Sigmoid colon (tissue), 7 donors: ENCODE results near the gene EIF3D. TPM values are rescaled to one million over a fixed set of nuclear protein-coding genes. Genes with fewer than 3 reads are reported as not detected.
A peak's percentile ranks its signal among the peaks of the same experiment; 100 is the strongest.

Experiments used
- DNase-seq: peaks from one replicate; pipeline ENCODE4 v3.0.0-alpha.2; 2019
- H3K27ac ChIP-seq, 4 donors: fragments of 200-600 bp; sonication (generic); one replicate each; pipeline ENCODE4 v1.5.1; 2016 to 2019; ENCODE audit warnings: mild to moderate bottlenecking in 1 of 4
- H3K27me3 ChIP-seq, 3 donors: fragments of 200-600 bp; sonication (generic); one replicate each; pipeline ENCODE4 v1.5.1; 2019; ENCODE audit warnings: mild to moderate bottlenecking in 1 of 3
- H3K36me3 ChIP-seq, 4 donors: fragments of 200-600 bp; sonication (generic); one replicate each; pipeline ENCODE4 v1.5.1; 2016 to 2019
- H3K4me1 ChIP-seq, 4 donors: fragments of 200-600 bp; sonication (generic); one replicate each; pipeline ENCODE4 v1.5.1; 2017 to 2019
- H3K4me3 ChIP-seq, 4 donors: fragments of 200-600 bp; sonication (generic); one replicate each; pipeline ENCODE4 v1.5.1; 2017 to 2019; ENCODE audit warnings: mild to moderate bottlenecking in 2 of 4, moderate library complexity in 1 of 4
- H3K9me3 ChIP-seq, 4 donors: fragments of 200-600 bp in 3 of 4; sonication (generic) in 3 of 4; one replicate each; pipeline versions ENCODE4 v1.5.1 to v1.6.1; 2013 to 2019
- EP300 ChIP-seq, 4 donors: sonication (generic); formaldehyde crosslinking; IDR thresholded peaks; one replicate each; pipeline ENCODE4 v1.6.1; 2017; ENCODE audit warnings: antibody characterized with exemption in 4 of 4
- POLR2A ChIP-seq, 2 donors: fragments of 450-650 bp; IDR thresholded peaks; one replicate each; pipeline ENCODE4 v1.6.1; 2016; ENCODE audit warnings: antibody characterized with exemption in 2 of 2, mild to moderate bottlenecking in 2 of 2, moderate library complexity in 2 of 2
- POLR2AphosphoS5 ChIP-seq, 4 donors: sonication (generic); formaldehyde crosslinking; IDR thresholded peaks; one replicate each; pipeline ENCODE4 v1.6.1; 2017; ENCODE audit warnings: antibody characterized with exemption in 4 of 4
- WGBS, 2 donors: extraction: QIAGEN DNeasy Blood & Tissue Kit; methylation state at CpG; one replicate each; pipeline ENCODE4 v1.1.7; 2013; 5-methylcytosine and 5-hydroxymethylcytosine counted together
- intact Hi-C: fragments of 100-400 bp; cut with DNase I; formaldehyde crosslinking; loops from one replicate; pipeline ENCODE4 v1.15.1; 2023
- polyA plus RNA-seq, 3 donors: library from polyadenylated mRNA; stranded (reverse); fragments of 200-250 nt; gene quantifications; one replicate each; pipeline ENCODE4 v1.2.3, GENCODE V29; 2013
- total RNA-seq, 4 donors: library from RNA; depleted of rRNA; stranded (reverse); fragments of >200 nt; gene quantifications; one replicate each; pipeline ENCODE4 v1.1.0, GENCODE V29; 2016
- TF ChIP-seq, protein P1 (sequence below), 4 experiments: fragments of 450-650 bp in 3 of 4; fragments of 200-600 bp in 1 of 4; IDR thresholded peaks; one replicate each; pipeline ENCODE4 v1.5.1; 2016 to 2019; ENCODE audit warnings: antibody characterized with exemption in 4 of 4, mild to moderate bottlenecking in 3 of 4, moderate library complexity in 2 of 4
- donor health status: healthy with polysubstance abuse.
- donor health status: Bipolar disorder and iron deficiency.
- donor health status: healthy.

EIF3D gene
- total RNA-seq: 100 to 1,000 TPM; 260 to 376 (median 290) TPM
- polyA plus RNA-seq: 100 to 1,000 TPM; 130 to 221 (median 197) TPM

DNA sequence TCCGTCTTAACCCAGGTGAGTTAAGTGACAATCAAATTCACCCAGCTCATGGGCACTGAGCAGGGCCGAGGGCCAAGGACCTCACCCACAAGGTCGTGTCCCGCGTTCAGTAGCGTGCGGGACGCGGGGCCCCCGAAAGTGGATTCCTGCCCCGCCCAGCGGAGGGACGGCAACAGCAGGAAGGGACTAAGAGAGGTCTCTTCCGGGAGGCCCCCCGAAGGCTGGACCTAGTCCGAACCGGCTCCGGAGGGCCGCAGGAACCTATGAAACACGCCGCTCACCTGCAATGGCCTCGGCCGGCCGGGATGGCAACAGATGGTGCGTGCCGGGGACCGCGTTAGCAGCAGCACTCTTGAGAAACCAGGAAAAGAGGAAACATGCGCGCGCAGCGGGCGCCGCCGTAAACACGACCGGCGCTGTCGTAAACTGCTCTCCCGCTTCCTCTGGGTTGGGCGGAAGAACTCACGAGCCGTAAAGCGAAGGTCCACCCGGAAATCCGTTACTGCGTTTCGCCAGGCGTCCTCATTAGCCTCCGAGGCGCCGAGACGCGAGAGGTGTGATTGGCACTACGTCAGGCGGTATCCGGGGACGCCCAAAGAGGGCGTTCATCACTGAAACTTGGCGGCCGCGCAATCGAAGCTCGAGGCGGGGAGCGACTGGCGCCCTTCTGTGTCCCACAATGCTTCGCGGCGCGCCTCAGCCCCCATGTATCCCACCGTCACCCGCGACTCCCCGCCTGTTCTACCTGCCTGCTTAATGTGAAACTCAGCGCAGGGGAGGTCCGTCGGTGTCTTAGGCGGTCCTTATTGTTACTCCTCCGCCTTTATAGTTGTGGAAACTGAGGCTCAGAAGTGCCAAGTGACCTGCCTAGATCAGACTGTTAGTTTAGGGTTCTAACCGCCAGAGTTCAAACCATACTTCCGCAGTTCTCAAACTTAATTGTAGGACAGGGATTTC is at the start of gene EIF3D:
Gene EIF3D, minus strand, starts transcription at position 372 of the 957 bp plus-strand sequence. CDS start 3,045 bp downstream, outside the sequence.
- DNase-seq: peak; percentile 99
- Histone ChIP-seq H3K27ac (peak within 1 kb of the TSS; percentile 87 to 92 (median 90)), H3K27me3 (no peaks in the 10 kb centered on the region), H3K4me3 (peak within 1 kb of the TSS; percentile 55 to 72 (median 64)), H3K9me3 (no peaks in the 10 kb centered on the region), H3K36me3 (peaks cover 18 to 36% (median 21%) of the 10 kb centered on the region in 4 donors), H3K4me1 (peaks cover 0 to 19% (median 15%) of the 10 kb centered on the region in 4 donors)
- peak; percentile 29 to 39 for TF ChIP-seq POLR2A (IDR thresholded peaks at IDR 0.05)
- TF ChIP-seq, protein P1, sequence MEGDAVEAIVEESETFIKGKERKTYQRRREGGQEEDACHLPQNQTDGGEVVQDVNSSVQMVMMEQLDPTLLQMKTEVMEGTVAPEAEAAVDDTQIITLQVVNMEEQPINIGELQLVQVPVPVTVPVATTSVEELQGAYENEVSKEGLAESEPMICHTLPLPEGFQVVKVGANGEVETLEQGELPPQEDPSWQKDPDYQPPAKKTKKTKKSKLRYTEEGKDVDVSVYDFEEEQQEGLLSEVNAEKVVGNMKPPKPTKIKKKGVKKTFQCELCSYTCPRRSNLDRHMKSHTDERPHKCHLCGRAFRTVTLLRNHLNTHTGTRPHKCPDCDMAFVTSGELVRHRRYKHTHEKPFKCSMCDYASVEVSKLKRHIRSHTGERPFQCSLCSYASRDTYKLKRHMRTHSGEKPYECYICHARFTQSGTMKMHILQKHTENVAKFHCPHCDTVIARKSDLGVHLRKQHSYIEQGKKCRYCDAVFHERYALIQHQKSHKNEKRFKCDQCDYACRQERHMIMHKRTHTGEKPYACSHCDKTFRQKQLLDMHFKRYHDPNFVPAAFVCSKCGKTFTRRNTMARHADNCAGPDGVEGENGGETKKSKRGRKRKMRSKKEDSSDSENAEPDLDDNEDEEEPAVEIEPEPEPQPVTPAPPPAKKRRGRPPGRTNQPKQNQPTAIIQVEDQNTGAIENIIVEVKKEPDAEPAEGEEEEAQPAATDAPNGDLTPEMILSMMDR (IDR thresholded peaks at IDR 0.05): no peak
- peak in 1 of 4 donors; percentile 59 for TF ChIP-seq EP300 (IDR thresholded peaks at IDR 0.05)
- TF ChIP-seq POLR2AphosphoS5 (IDR thresholded peaks at IDR 0.05): peak; percentile 74 to 93 (median 86)
- intact Hi-C loops: loop anchor here (5.0 kb wide), 1 partner anchor 248 kb away; the partner anchor contains the start of gene IFT27
- WGBS, 2 donors: 0% methylated on average over 82 of the region's 82 CpGs

- H3K36me3 ChIP-seq: no peaks in the 10 kb centered on the region
- TF ChIP-seq EP300 (IDR thresholded peaks at IDR 0.05) (no peak), POLR2AphosphoS5 (IDR thresholded peaks at IDR 0.05) (no peak), POLR2A (IDR thresholded peaks at IDR 0.05) (no peak)
- TF ChIP-seq, protein P1 (IDR thresholded peaks at IDR 0.05): no peak
- intact Hi-C loops: no loop called here
- 50 to 77% methylated on average over 7 of the region's 7 CpGs for WGBS, 2 donors
- H3K27ac ChIP-seq: no peak overlapping the region
- H3K27me3 ChIP-seq: no peaks in the 10 kb centered on the region
- no peak for DNase-seq
- peaks cover 0 to 4% (median 0%) of the 10 kb centered on the region in 4 donors for H3K4me1 ChIP-seq
- no peaks in the 10 kb centered on the region for H3K9me3 ChIP-seq
- H3K4me3 ChIP-seq: no peak overlapping the region
These were observed 49.7 kb upstream of the EIF3D start for GRCh38 chr22:36578619-36579018.

- TF ChIP-seq, protein P1 (IDR thresholded peaks at IDR 0.05): no peak
- no peak for TF ChIP-seq POLR2AphosphoS5 (IDR thresholded peaks at IDR 0.05)
- no peak for TF ChIP-seq POLR2A (IDR thresholded peaks at IDR 0.05)
- TF ChIP-seq EP300 (IDR thresholded peaks at IDR 0.05): no peak
- 82% methylated on average over 13 of the region's 13 CpGs for WGBS, 2 donors
- Histone ChIP-seq H3K27ac (no peak overlapping the region), H3K36me3 (no peaks in the 10 kb centered on the region), H3K4me3 (no peak overlapping the region), H3K27me3 (no peaks in the 10 kb centered on the region), H3K9me3 (no peaks in the 10 kb centered on the region), H3K4me1 (peaks cover 0 to 4% (median 0%) of the 10 kb centered on the region in 4 donors)
- intact Hi-C loops: no loop called here
- DNase-seq: no peak
These were observed 48.1 kb upstream of the EIF3D start for GRCh38 chr22:36577019-36577418.

- Histone ChIP-seq H3K36me3 (no peaks in the 10 kb centered on the region), H3K9me3 (no peaks in the 10 kb centered on the region), H3K4me1 (peaks cover 0 to 4% (median 0%) of the 10 kb centered on the region in 4 donors), H3K27ac (no peak overlapping the region), H3K4me3 (no peak overlapping the region), H3K27me3 (no peaks in the 10 kb centered on the region)
- WGBS, 2 donors: 90% methylated on average over 1 of the region's 1 CpG
- no peak for DNase-seq
- intact Hi-C loops: no loop called here
- TF ChIP-seq, protein P1 (IDR thresholded peaks at IDR 0.05): no peak
- no peak for TF ChIP-seq POLR2AphosphoS5 (IDR thresholded peaks at IDR 0.05)
- TF ChIP-seq EP300 (IDR thresholded peaks at IDR 0.05): no peak
- TF ChIP-seq POLR2A (IDR thresholded peaks at IDR 0.05): no peak
These were observed 45.8 kb upstream of the EIF3D start for GRCh38 chr22:36574728-36575127.
